Upper lobe of right lung (tissue), 1 donor: ENCODE results near the gene PRCC. TPM values are rescaled to one million over a fixed set of nuclear protein-coding genes. Genes with fewer than 3 reads are reported as not detected.

ENCODE experiments used
- ATAC-seq: fragments of 200-7000 bp; cut with Tn5 transposase; one replicate; pipeline ENCODE4 v1.9.1; 2020; ENCODE audit warnings: mild to moderate bottlenecking, moderate library complexity
- DNase-seq: peaks from one replicate; pipeline ENCODE4 v3.0.0-alpha.2; 2020
- H3K27ac ChIP-seq: fragments of 200-600 bp; one replicate; pipeline ENCODE4 v1.8.0; 2022
- H3K27me3 ChIP-seq: fragments of 200-600 bp; one replicate; pipeline ENCODE4 v1.8.0; 2022; ENCODE audit warnings: mild to moderate bottlenecking
- H3K36me3 ChIP-seq: fragments of 200-600 bp; one replicate; pipeline ENCODE4 v1.8.0; 2022
- H3K4me1 ChIP-seq: fragments of 200-600 bp; one replicate; pipeline ENCODE4 v1.8.0; 2022
- H3K4me3 ChIP-seq: fragments of 200-600 bp; one replicate; pipeline ENCODE4 v1.8.0; 2022; ENCODE audit warnings: mild to moderate bottlenecking
- H3K9me3 ChIP-seq: fragments of 200-600 bp; one replicate; pipeline ENCODE4 v1.8.0; 2022
- CTCF ChIP-seq: fragments of 200-600 bp; IDR thresholded peaks from one replicate; pipeline ENCODE4 v1.8.0; 2022; ENCODE audit warnings: antibody characterized with exemption
- intact Hi-C: fragments of 100-400 bp; cut with DNase I; formaldehyde crosslinking; loops from one replicate; pipeline ENCODE4 v1.11.0; 2022
- total RNA-seq: library from RNA; stranded (reverse); fragmentation: NEBNext Ultra II Directional; extraction: Animal tissue kit (Norgen Biotek cat#: 25700); gene quantifications from one replicate; pipeline ENCODE4 v1.2.1, GENCODE V29; 2021
- donor health status: DM: no; HTN: yes; CAD: no; lungs with severe emphysema.

PRCC gene
- total RNA-seq, 1 donor from 2014 or later = 48.5 TPM

GRCh38 chr1:156777573-156777972 is 10.2 kb downstream of the PRCC start:
- no peaks in the 10 kb centered on the region for H3K9me3 ChIP-seq
- H3K36me3 ChIP-seq = peaks cover 6% of the 10 kb centered on the region
- intact Hi-C loops = no loop called here
- H3K4me3 ChIP-seq = no peak overlapping the region
- H3K27ac ChIP-seq = no peak overlapping the region
- peaks cover 22% of the 10 kb centered on the region for H3K4me1 ChIP-seq
- no peak for ATAC-seq
- no peaks in the 10 kb centered on the region for H3K27me3 ChIP-seq
- no peak for TF ChIP-seq CTCF
- DNase-seq = no peak

- peak; percentile 45 for ATAC-seq
- H3K9me3 ChIP-seq = no peaks in the 10 kb centered on the region
- H3K27ac ChIP-seq = no peak overlapping the region
- no peak overlapping the region for H3K4me3 ChIP-seq
- H3K4me1 ChIP-seq = peaks cover 17% of the 10 kb centered on the region
- intact Hi-C loops = no loop called here
- no peaks in the 10 kb centered on the region for H3K27me3 ChIP-seq
- no peak for TF ChIP-seq CTCF
- H3K36me3 ChIP-seq = peaks cover 41% of the 10 kb centered on the region
- DNase-seq = no peak
Observed at GRCh38 chr1:156781585-156782186, 14.4 kb downstream of the PRCC start.

GRCh38 chr1:156785458-156785857 is 18.1 kb downstream of the PRCC start:
- intact Hi-C loops = no loop called here
- no peak for ATAC-seq
- Histone ChIP-seq H3K4me1 (peaks cover 12% of the 10 kb centered on the region), H3K27ac (no peak overlapping the region), H3K4me3 (no peak overlapping the region), H3K9me3 (no peaks in the 10 kb centered on the region), H3K36me3 (peaks cover 74% of the 10 kb centered on the region), H3K27me3 (no peaks in the 10 kb centered on the region)
- no peak for TF ChIP-seq CTCF
- no peak for DNase-seq

- Histone ChIP-seq H3K27me3 (no peaks in the 10 kb centered on the region), H3K9me3 (no peaks in the 10 kb centered on the region), H3K27ac (no peak overlapping the region), H3K36me3 (peaks cover 85% of the 10 kb centered on the region), H3K4me3 (no peak overlapping the region), H3K4me1 (peaks cover 8% of the 10 kb centered on the region)
- TF ChIP-seq CTCF = no peak
- intact Hi-C loops = no loop called here
- ATAC-seq (no peak), DNase-seq (no peak)
Observed at GRCh38 chr1:156786640-156787039, 19.3 kb downstream of the PRCC start.

- H3K36me3 ChIP-seq = peaks cover 89% of the 10 kb centered on the region
- ATAC-seq = no peak
- intact Hi-C loops = no loop called here
- TF ChIP-seq CTCF = no peak
- H3K27ac ChIP-seq = no peak overlapping the region
- DNase-seq = no peak
- no peak overlapping the region for H3K4me3 ChIP-seq
- no peaks in the 10 kb centered on the region for H3K9me3 ChIP-seq
- no peaks in the 10 kb centered on the region for H3K4me1 ChIP-seq
- H3K27me3 ChIP-seq = no peaks in the 10 kb centered on the region
Observed at GRCh38 chr1:156788136-156788535, 20.8 kb downstream of the PRCC start.
